ENCODE data around the gene TM9SF4. TPM values are rescaled to one million over a fixed set of nuclear protein-coding genes. Genes with fewer than 3 reads are reported as not detected.

TM9SF4 gene
- total RNA-seq, 2 experiments from 2014 or later = 22.4 to 24.5 TPM

DNA sequence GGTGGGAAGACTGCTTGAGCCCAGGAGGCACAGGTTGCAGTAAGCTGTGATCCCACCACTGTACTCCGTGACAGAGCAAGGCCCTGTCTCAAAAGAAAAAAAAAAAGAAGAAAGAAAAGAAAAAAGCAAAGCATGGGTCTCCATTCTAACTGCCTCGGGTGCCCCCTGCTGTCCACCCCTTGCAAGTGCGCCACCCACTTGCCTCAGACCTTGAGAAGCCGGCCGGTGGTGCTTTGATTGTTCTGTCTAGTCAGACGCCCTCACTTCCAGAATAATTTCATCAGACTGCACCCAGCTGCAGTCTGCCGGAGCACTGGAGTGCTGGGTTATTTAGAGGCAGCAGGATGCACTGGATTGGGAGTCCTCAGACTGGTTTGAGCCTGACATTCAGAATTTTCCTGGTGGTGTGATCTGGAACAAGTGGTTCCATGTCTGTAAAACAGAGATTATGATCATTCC, 17.6 kb upstream of the TM9SF4 start:
- ATAC-seq (ENCODE audit: poor library complexity) = peak; percentile 99
- no peaks in the 10 kb centered on the region for H3K27me3 ChIP-seq (ENCODE audit: control insufficient read depth in 1 of 2, insufficient read depth in 2 of 2, low read length in 2 of 2)
- POLR2A ChIA-PET = interaction anchor here (0.6 kb wide), 1 partner anchor 18 kb away, joined by 3 read pairs; the partner anchor contains the start of gene TM9SF4
- peak; percentile 58 to 84 (median 69) for DNase-seq
- H3K9me3 ChIP-seq (ENCODE audit: control insufficient read depth in 1 of 2, insufficient read depth in 1 of 2, low read length in 2 of 2) = peaks cover 0 to 4% of the 10 kb centered on the region in 2 experiments
- no peak overlapping the region for H3K4me3 ChIP-seq (ENCODE audit: low read length)
- TF ChIP-seq, protein P1, sequence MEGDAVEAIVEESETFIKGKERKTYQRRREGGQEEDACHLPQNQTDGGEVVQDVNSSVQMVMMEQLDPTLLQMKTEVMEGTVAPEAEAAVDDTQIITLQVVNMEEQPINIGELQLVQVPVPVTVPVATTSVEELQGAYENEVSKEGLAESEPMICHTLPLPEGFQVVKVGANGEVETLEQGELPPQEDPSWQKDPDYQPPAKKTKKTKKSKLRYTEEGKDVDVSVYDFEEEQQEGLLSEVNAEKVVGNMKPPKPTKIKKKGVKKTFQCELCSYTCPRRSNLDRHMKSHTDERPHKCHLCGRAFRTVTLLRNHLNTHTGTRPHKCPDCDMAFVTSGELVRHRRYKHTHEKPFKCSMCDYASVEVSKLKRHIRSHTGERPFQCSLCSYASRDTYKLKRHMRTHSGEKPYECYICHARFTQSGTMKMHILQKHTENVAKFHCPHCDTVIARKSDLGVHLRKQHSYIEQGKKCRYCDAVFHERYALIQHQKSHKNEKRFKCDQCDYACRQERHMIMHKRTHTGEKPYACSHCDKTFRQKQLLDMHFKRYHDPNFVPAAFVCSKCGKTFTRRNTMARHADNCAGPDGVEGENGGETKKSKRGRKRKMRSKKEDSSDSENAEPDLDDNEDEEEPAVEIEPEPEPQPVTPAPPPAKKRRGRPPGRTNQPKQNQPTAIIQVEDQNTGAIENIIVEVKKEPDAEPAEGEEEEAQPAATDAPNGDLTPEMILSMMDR (IDR thresholded peaks at IDR 0.05) = peak; percentile 89
- Mint-ChIP-seq H3K9me3 (no peaks in the 10 kb centered on the region), H3K27ac (no peak overlapping the region), H3K4me3 (no peak overlapping the region), H3K4me1 (ENCODE audit: low read depth) (no peaks in the 10 kb centered on the region), H3K36me3 (ENCODE audit: low read depth) (no peaks in the 10 kb centered on the region), H3K27me3 (peaks cover 10% of the 10 kb centered on the region)
- H3K27ac ChIP-seq (ENCODE audit: low read depth in 1 of 2, low read length in 2 of 2) = no peak overlapping the region
- no peaks in the 10 kb centered on the region for H3K36me3 ChIP-seq (ENCODE audit: insufficient read depth, low read length)
- intact Hi-C loops (cut with DNase I, micrococcal nuclease) = loop anchor here (1.0 to 10.0 kb wide), 4 partner anchors 237 to 269 kb away; no protein-coding TSS in a partner anchor
- CTCF ChIA-PET = interaction anchor here (1.3 kb wide), 1 partner anchor 10 kb away, joined by 6 read pairs; no protein-coding TSS in a partner anchor
- H3K4me1 ChIP-seq (ENCODE audit: insufficient read depth, low read length) = peaks cover 4% of the 10 kb centered on the region

DNA sequence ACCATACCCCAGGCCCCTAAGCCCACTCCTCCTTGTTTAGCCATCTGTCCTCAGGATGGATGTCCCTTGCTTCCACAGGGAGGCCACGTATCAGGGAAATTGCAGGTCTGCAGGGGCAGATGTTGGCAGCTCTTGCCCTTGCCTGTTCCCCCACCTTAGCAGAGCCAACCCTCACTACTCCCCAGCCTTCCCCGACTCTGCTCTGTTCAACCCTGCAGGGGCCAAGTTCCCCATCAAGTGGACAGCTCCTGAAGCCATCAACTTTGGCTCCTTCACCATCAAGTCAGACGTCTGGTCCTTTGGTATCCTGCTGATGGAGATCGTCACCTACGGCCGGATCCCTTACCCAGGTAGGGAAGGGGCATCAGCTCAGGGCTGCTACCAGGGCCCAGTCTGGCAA, 10.7 kb upstream of the TM9SF4 start:
- intact Hi-C loops (cut with DNase I, micrococcal nuclease) = loop anchor here in 1 of 2 experiments (10.0 kb wide), 1 partner anchor 244 kb away; no protein-coding TSS in a partner anchor
- Mint-ChIP-seq H3K27ac (no peak overlapping the region), H3K4me1 (ENCODE audit: low read depth) (no peaks in the 10 kb centered on the region), H3K27me3 (peaks cover 45% of the 10 kb centered on the region), H3K4me3 (no peak overlapping the region), H3K9me3 (no peaks in the 10 kb centered on the region), H3K36me3 (ENCODE audit: low read depth) (no peaks in the 10 kb centered on the region)
- CTCF ChIA-PET = interaction anchor here (0.6 kb wide), 1 partner anchor 168 kb away, joined by 4 read pairs; no protein-coding TSS in a partner anchor
- Histone ChIP-seq H3K4me3 (ENCODE audit: low read length) (no peak overlapping the region), H3K9me3 (ENCODE audit: control insufficient read depth in 1 of 2, insufficient read depth in 1 of 2, low read length in 2 of 2) (peaks cover 0 to 4% of the 10 kb centered on the region in 2 experiments), H3K4me1 (ENCODE audit: insufficient read depth, low read length) (no peaks in the 10 kb centered on the region), H3K27ac (ENCODE audit: low read depth in 1 of 2, low read length in 2 of 2) (no peak overlapping the region), H3K36me3 (ENCODE audit: insufficient read depth, low read length) (no peaks in the 10 kb centered on the region), H3K27me3 (ENCODE audit: control insufficient read depth in 1 of 2, insufficient read depth in 2 of 2, low read length in 2 of 2) (peaks cover 5 to 7% of the 10 kb centered on the region in 2 experiments)
- POLR2A ChIA-PET = no interaction called here
- no peak for ATAC-seq (ENCODE audit: poor library complexity)
- DNase-seq = no peak
- TF ChIP-seq, protein P1 (IDR thresholded peaks at IDR 0.05) = no peak

DNA sequence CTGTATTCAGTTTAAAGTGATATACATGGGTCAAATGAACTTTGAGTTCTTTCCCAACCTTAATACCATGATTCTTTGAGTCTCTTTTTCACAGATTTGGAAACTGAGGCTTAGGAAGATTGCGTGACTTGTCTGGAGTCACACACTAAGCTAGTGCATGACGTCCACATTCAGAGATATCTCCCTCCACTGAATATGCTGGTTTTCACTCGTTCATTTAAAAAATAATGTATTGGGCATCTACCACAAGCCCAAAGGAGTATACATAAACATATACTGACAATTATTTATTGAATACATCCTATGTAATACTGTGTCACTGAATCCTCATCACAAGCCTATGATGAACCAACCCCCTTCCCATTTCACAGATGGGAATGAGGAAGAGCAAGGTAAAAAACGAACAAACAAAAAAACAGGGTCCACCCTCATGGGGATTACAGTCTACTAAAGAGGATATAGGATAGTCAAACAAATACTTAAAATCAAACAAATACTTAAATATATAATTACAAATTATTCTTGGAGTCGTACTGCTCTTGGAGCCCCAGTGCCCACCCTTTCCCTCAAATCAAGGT, 611 bp upstream of the TM9SF4 start:
- Histone ChIP-seq H3K27me3 (ENCODE audit: control insufficient read depth in 1 of 2, insufficient read depth in 2 of 2, low read length in 2 of 2) (no peaks in the 10 kb centered on the region), H3K36me3 (ENCODE audit: insufficient read depth, low read length) (no peaks in the 10 kb centered on the region), H3K9me3 (ENCODE audit: control insufficient read depth in 1 of 2, insufficient read depth in 1 of 2, low read length in 2 of 2) (no peaks in the 10 kb centered on the region), H3K27ac (ENCODE audit: low read depth in 1 of 2, low read length in 2 of 2) (peak overlapping the region; percentile 100), H3K4me1 (ENCODE audit: insufficient read depth, low read length) (peaks cover 24% of the 10 kb centered on the region), H3K4me3 (ENCODE audit: low read length) (peak overlapping the region; percentile 97)
- ATAC-seq (ENCODE audit: poor library complexity) (no peak), DNase-seq (no peak)
- peak overlapping the region; percentile 93 for H3K27ac Mint-ChIP-seq
- H3K27me3 Mint-ChIP-seq = peaks cover 2% of the 10 kb centered on the region
- peak overlapping the region; percentile 58 for H3K4me3 Mint-ChIP-seq
- no peaks in the 10 kb centered on the region for H3K9me3 Mint-ChIP-seq
- ChIA-PET POLR2A (interaction anchor here (0.8 to 1.5 kb wide), 7 partner anchors 9 to 431 kb away, joined by 3 to 5 read pairs (median 3); partner anchors contain the start of gene PDRG1), CTCF (interaction anchor here (1.3 kb wide), 1 partner anchor 77 kb away, joined by 4 read pairs; no protein-coding TSS in a partner anchor)
- peaks cover 5% of the 10 kb centered on the region for H3K36me3 Mint-ChIP-seq (ENCODE audit: low read depth)
- peaks cover 36% of the 10 kb centered on the region for H3K4me1 Mint-ChIP-seq (ENCODE audit: low read depth)
- intact Hi-C loops (cut with DNase I, micrococcal nuclease) = loop anchor here in 1 of 2 experiments (1.0 to 5.0 kb wide), 6 partner anchors 98 to 378 kb away; partner anchors contain the start of genes KIF3B, PDRG1, PLAGL2 and POFUT1
- TF ChIP-seq, protein P1 (IDR thresholded peaks at IDR 0.05) = no peak

Data from CD4-positive, alpha-beta T cell (primary cell).